ENCODE data around the gene EBP. TPM values are rescaled to one million over a fixed set of nuclear protein-coding genes. Genes with fewer than 3 reads are reported as not detected.
A peak's percentile ranks its signal among the peaks of the same experiment; 100 is the strongest.

The EBP gene
- total and polyA plus RNA-seq, 9 of the 15 experiments (the other 6 are each of a cell fraction or from before 2014, with no cell fraction given) = 228 to 987 (median 274) TPM

GRCh38 chrX:48574270-48575266 lies 53.0 kb downstream of the EBP start, which contains the start of gene RBM3 (continued):
- TF ChIP-seq ZNF280A (IDR thresholded peaks at IDR 0.05; ENCODE audit: low read depth, partially characterized antibody) (no peak), RBM34 (IDR thresholded peaks at IDR 0.05; ENCODE audit: borderline replicate concordance, insufficient read depth, low read length) (no peak), SMARCA5 (IDR thresholded peaks at IDR 0.05) (no peak; the same call in 1 of the 2 replicates), SIX5 (IDR thresholded peaks at IDR 0.05; ENCODE audit: borderline replicate concordance in 1 of 2, insufficient read depth in 1 of 2, low read depth in 1 of 2, low read length in 2 of 2) (no peak; a peak in 2 of 4 replicates), CREB5 (CRISPR knock-in tag; IDR thresholded peaks at IDR 0.05) (no peak), CHD1 (IDR thresholded peaks at IDR 0.05; ENCODE audit: low read length) (no peak), STAT6 (CRISPR knock-in tag; IDR thresholded peaks at IDR 0.05) (peak; percentile 55; the same call in 1 of the 2 replicates), SLC30A9 (CRISPR knock-in tag; IDR thresholded peaks at IDR 0.05) (no peak), HDAC2 (IDR thresholded peaks at IDR 0.05) (peak; percentile 23; the same call in 1 of the 2 replicates), ZNF431 (CRISPR knock-in tag; IDR thresholded peaks at IDR 0.05) (no peak), ZBTB9 (CRISPR knock-in tag; IDR thresholded peaks at IDR 0.05) (peak; percentile 81; the same call in 1 of the 2 replicates), ELF4 (CRISPR knock-in tag; IDR thresholded peaks at IDR 0.05) (peak; percentile 92), LEF1 (IDR thresholded peaks at IDR 0.05) (no peak), ZKSCAN3 (CRISPR knock-in tag; IDR thresholded peaks at IDR 0.05) (no peak), TRIM25 (IDR thresholded peaks at IDR 0.05; ENCODE audit: borderline replicate concordance) (no peak), ZNF280B (CRISPR knock-in tag; IDR thresholded peaks at IDR 0.05) (no peak)
